ENCODE measurements around the gene GRM1.

The GRM1 gene

GRCh38 chr6:146113084-146113623, 84.3 kb downstream of the GRM1 start (continued):
- TF ChIP-seq CSRNP3 (CRISPR knock-in tag; IDR thresholded peaks at IDR 0.05), result no peak
- no peak for TF ChIP-seq TCF4 (CRISPR knock-in tag; IDR thresholded peaks at IDR 0.05; ENCODE audit: borderline replicate concordance)
- TF ChIP-seq ZC3H10 (CRISPR knock-in tag; IDR thresholded peaks at IDR 0.05), result no peak
- no peak for TF ChIP-seq ZFP30 (CRISPR knock-in tag; IDR thresholded peaks at IDR 0.05)

- TF ChIP-seq TCF4 (CRISPR knock-in tag; IDR thresholded peaks at IDR 0.05; ENCODE audit: borderline replicate concordance) (no peak), ISL1 (CRISPR knock-in tag; IDR thresholded peaks at IDR 0.05) (no peak), TSHZ2 (CRISPR knock-in tag; IDR thresholded peaks at IDR 0.05) (no peak), ZFP3 (CRISPR knock-in tag; IDR thresholded peaks at IDR 0.05) (no peak), PPARA (CRISPR knock-in tag; IDR thresholded peaks at IDR 0.05; ENCODE audit: borderline replicate concordance) (no peak), RARB (CRISPR knock-in tag; IDR thresholded peaks at IDR 0.05) (no peak), ZFP30 (CRISPR knock-in tag; IDR thresholded peaks at IDR 0.05) (no peak), ZNF8 (CRISPR knock-in tag; IDR thresholded peaks at IDR 0.05) (no peak; the same call in 1 of the 2 replicates), ZNF565 (CRISPR knock-in tag; conservative IDR thresholded peaks at IDR 0.05; ENCODE audit: low read depth) (no peak), BACH2 (CRISPR knock-in tag; IDR thresholded peaks at IDR 0.05; ENCODE audit: borderline replicate concordance) (no peak), SNAI2 (CRISPR knock-in tag; IDR thresholded peaks at IDR 0.05) (no peak), CSRNP3 (CRISPR knock-in tag; IDR thresholded peaks at IDR 0.05) (no peak), PATZ1 (CRISPR knock-in tag; IDR thresholded peaks at IDR 0.05; ENCODE audit: borderline replicate concordance) (no peak)
- ATAC-seq, result no peak
Observed at GRCh38 chr6:146123616-146124015, 94.8 kb downstream of the GRM1 start.

GRCh38 chr6:146127447-146128215, 98.8 kb downstream of the GRM1 start:
- no peak for TF ChIP-seq RARB (CRISPR knock-in tag; IDR thresholded peaks at IDR 0.05)
- TF ChIP-seq ARNTL (CRISPR knock-in tag; IDR thresholded peaks at IDR 0.05; ENCODE audit: borderline replicate concordance, low read depth), result no peak
- TF ChIP-seq TCF4 (CRISPR knock-in tag; IDR thresholded peaks at IDR 0.05; ENCODE audit: borderline replicate concordance), result no peak
- TF ChIP-seq PATZ1 (CRISPR knock-in tag; IDR thresholded peaks at IDR 0.05; ENCODE audit: borderline replicate concordance), result no peak
- TF ChIP-seq ZC3H10 (CRISPR knock-in tag; IDR thresholded peaks at IDR 0.05), result no peak
- TF ChIP-seq CSRNP3 (CRISPR knock-in tag; IDR thresholded peaks at IDR 0.05), result no peak
- TF ChIP-seq ZFP3 (CRISPR knock-in tag; IDR thresholded peaks at IDR 0.05), result no peak
- no peak for TF ChIP-seq ZNF8 (CRISPR knock-in tag; IDR thresholded peaks at IDR 0.05)
- no peak for TF ChIP-seq TOX (CRISPR knock-in tag; IDR thresholded peaks at IDR 0.05; ENCODE audit: borderline replicate concordance)
- no peak for TF ChIP-seq ISL1 (CRISPR knock-in tag; IDR thresholded peaks at IDR 0.05)
- no peak for TF ChIP-seq ZFP30 (CRISPR knock-in tag; IDR thresholded peaks at IDR 0.05)
- no peak for TF ChIP-seq SNAI2 (CRISPR knock-in tag; IDR thresholded peaks at IDR 0.05)
- TF ChIP-seq OSR1 (CRISPR knock-in tag; IDR thresholded peaks at IDR 0.05), result no peak
- ATAC-seq, result no peak

Measured in SK-N-SH treated with all-trans-retinoic acid at 6 μM for 48 hours (cell line).